ENCODE results near the gene CCL13.

CCL13 gene

DNA sequence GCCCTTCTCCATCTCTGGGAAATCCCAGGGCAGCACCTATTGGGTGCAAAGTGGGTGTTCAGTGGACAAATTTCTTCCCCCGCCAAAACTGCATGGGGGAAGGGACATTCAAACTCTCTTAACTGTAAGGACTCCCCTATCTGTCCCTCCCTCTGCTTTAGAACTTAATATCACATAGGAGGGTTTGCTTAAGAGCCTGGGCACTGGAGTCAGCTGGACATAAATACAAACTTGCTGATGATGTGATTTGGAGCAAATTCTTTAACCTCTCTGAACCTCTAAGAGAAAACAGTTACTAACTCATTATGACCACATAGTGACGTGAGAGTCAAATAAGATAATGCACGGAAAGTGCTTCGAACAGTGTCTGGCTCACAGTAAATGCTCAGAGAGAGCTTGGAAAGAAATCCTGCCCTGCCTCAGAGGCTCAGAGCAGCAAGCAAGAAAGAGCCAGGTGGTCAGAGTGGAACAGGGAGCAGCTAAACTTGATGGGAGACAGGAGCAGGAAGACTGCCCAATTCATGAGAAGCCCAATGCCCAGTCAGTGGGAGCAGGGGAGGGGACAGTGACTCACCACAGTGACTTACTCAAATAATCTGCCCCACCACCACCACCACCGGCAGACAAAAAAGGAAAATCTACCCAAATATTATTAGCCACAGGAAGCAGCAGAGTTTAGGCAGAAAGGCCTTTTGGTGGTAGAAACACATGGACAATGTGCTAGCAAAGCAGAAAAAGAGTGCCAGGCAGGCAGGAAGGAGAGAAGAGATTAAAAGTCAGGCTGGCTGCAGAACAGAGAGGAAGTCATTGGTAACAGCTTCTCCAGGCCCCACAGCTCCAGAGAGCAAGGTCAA is 30.6 kb downstream of the CCL13 start:
- no peak overlapping the region for H3K4me3 ChIP-seq (ENCODE audit: low read length)
- TF ChIP-seq, protein P1, sequence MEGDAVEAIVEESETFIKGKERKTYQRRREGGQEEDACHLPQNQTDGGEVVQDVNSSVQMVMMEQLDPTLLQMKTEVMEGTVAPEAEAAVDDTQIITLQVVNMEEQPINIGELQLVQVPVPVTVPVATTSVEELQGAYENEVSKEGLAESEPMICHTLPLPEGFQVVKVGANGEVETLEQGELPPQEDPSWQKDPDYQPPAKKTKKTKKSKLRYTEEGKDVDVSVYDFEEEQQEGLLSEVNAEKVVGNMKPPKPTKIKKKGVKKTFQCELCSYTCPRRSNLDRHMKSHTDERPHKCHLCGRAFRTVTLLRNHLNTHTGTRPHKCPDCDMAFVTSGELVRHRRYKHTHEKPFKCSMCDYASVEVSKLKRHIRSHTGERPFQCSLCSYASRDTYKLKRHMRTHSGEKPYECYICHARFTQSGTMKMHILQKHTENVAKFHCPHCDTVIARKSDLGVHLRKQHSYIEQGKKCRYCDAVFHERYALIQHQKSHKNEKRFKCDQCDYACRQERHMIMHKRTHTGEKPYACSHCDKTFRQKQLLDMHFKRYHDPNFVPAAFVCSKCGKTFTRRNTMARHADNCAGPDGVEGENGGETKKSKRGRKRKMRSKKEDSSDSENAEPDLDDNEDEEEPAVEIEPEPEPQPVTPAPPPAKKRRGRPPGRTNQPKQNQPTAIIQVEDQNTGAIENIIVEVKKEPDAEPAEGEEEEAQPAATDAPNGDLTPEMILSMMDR (conservative IDR thresholded peaks at IDR 0.05; ENCODE audit: low read depth, low read length) = no peak
- DNase-seq (ENCODE audit: low read depth) = no peak

DNA sequence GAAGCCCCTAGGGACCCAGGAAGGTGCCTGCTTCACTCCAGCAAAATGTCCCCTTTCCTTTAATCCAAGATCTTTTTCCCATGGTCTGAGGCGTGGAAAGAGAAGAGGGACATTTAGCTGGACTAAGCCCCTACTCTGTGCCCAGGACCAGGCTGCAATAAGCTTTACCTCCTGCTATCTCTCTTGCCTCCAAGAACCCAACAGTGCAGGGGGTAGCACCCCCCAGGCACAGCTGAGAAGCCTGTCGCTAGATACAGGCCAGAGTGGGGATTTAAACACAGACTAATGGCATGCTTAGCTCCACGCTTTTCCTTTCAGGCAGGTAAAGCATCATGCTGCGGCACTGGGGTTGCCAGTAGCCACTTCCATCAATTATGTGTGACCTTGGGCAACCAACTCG is 31.3 kb downstream of the CCL13 start:
- no peak overlapping the region for H3K4me3 ChIP-seq (ENCODE audit: low read length)
- no peak for DNase-seq (ENCODE audit: low read depth)
- TF ChIP-seq, protein P1 (conservative IDR thresholded peaks at IDR 0.05; ENCODE audit: low read depth, low read length) = no peak

DNA sequence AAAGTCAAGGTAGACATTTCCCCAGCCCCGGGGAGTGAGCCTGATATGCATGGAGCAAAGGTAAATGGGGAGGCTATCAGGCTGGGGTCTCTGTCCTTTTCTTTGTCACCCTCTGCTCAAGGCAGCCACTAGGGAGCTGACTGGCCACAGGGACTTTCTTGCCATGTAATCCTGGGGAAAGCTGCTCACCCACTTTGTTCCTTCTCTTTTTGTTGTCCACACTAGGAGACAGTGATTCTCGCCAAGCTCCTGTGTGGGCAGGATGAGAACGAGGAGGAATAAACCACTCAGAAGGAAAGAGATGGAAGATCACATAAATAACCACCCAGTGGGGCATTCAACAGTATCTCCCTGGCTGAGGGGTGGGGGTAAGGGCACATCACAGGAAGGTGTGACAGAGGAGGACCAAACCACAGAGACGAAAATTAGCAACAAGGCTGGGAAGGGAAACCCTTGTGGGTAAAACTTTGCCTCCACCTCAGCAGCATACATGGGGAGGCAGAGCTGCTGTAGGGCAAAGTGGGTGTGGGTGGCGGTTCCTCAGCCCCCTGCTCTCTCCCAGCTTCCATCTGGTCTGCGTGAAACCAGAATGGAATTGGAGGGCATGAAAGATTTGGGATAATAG is 33.0 kb downstream of the CCL13 start:
- H3K4me3 ChIP-seq (ENCODE audit: low read length) = no peak overlapping the region
- DNase-seq (ENCODE audit: low read depth) = no peak
- TF ChIP-seq, protein P1 (conservative IDR thresholded peaks at IDR 0.05; ENCODE audit: low read depth, low read length) = no peak

DNA sequence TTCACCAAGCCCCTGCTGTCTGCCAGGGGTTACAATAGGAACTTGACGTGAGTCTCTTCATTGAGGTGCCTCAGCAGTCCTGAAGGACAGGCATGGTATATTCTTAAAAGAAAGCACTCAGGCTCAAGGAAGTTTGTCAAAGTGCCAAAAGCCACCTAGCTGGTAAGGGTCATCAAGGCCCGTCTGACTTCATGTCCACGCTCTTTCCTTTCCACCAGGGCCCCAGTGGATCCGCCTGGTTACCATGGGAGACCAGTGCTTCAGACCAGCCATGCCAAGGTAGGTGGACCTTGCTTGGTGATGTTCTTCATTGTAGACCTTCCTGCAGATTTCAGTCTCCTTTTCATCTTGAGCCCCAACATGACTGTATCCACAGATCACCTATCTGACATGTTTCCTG is 34.4 kb downstream of the CCL13 start:
- TF ChIP-seq, protein P1 (conservative IDR thresholded peaks at IDR 0.05; ENCODE audit: low read depth, low read length) = no peak
- DNase-seq (ENCODE audit: low read depth) = no peak
- no peak overlapping the region for H3K4me3 ChIP-seq (ENCODE audit: low read length)

DNA sequence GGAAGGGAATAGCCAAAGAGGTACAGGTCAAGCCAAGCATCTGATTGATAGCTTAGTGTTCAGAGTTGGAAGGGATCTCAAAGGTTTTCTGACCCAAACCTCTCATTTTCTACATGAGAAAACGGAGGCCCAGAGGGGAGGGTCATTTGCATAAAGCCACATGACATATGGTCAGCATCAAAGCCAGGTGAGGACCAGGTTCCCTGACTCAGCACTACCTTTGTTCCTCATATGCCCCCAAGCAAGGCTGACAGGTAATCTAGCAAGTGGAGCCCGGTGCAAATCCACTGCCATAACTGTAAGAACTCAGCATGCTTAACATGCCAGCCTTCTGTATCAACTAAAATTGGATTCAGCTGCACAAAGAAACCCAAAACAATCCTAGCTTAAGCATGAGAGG is 35.0 kb downstream of the CCL13 start:
- TF ChIP-seq, protein P1 (conservative IDR thresholded peaks at IDR 0.05; ENCODE audit: low read depth, low read length) = no peak
- no peak for DNase-seq (ENCODE audit: low read depth)
- H3K4me3 ChIP-seq (ENCODE audit: low read length) = no peak overlapping the region

DNA sequence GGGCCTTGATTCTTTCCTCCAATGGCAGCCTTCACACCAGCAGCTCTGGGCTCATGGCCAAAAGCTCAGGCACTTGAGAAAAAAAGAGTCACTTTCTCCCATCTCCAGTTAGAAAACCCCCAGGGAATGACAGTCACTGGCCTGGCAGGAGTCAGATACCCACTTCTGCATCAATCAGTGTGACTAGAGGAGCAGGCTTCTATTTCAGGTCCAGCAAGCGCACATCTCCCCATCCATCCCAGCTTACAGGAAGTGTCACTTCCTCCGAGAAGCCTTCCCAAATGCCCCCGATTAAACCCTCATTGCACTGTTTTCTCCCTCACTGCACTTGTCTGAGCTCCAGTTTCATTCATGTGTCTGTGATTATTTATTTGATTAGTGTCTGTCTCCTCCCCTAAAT is 37.1 kb downstream of the CCL13 start:
- DNase-seq (ENCODE audit: low read depth) = no peak
- H3K4me3 ChIP-seq (ENCODE audit: low read length) = no peak overlapping the region
- TF ChIP-seq, protein P1 (conservative IDR thresholded peaks at IDR 0.05; ENCODE audit: low read depth, low read length) = no peak

DNA sequence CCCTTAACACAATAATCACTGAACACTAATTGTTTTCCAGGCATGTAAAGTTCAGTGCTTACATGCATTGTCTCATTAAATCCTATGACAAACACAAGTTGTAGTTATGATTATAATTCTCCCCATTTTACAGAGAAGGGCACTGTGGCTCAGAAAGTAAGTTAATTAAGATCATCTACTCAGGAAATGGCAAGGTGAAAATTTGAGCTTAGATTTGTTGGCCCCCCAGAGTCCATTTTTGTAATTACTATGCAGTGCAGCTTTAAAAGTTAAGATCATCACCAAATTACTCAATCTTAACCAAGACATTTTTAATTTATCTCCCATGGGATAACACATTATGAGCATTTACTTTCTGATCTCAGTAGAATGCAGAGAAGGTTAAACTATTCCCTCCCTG is 41.0 kb downstream of the CCL13 start:
- TF ChIP-seq, protein P1 (conservative IDR thresholded peaks at IDR 0.05; ENCODE audit: low read depth, low read length) = no peak
- H3K4me3 ChIP-seq (ENCODE audit: low read length) = no peak overlapping the region
- DNase-seq (ENCODE audit: low read depth) = no peak

Data from retinal pigment epithelial cell (primary cell).